GM18502 (cell line): Measurements from ENCODE around the gene CTNNA1.
A peak's percentile ranks its signal among the peaks of the same experiment; 100 is the strongest.
"Not testable (repeated sequence)": the region's sequence is repeated elsewhere in the genome, so short reads cannot be mapped to it uniquely, and the experiment has no call there.

Experiments used
- ATAC-seq: cut with Tn5 transposase; IDR thresholded peaks from one replicate; pipeline ENCODE4 v1.9.1; 2021; ENCODE audit warnings: mild to moderate bottlenecking; ENCODE audit not compliant: unreplicated experiment, poor library complexity

The CTNNA1 gene

GRCh38 chr5:138724470-138725146 lies 28.6 kb upstream of the CTNNA1 start:
- no peak for ATAC-seq

- ATAC-seq = no peak
Measured at GRCh38 chr5:138725153-138725817, 27.9 kb upstream of the CTNNA1 start.

- ATAC-seq = no peak
Measured at GRCh38 chr5:138725818-138726416, 27.3 kb upstream of the CTNNA1 start.

GRCh38 chr5:138726848-138727247 lies 26.4 kb upstream of the CTNNA1 start:
- no peak for ATAC-seq

GRCh38 chr5:138730496-138730895 lies 22.7 kb upstream of the CTNNA1 start:
- ATAC-seq = not testable (repeated sequence)

- ATAC-seq = no peak
Measured at GRCh38 chr5:138732466-138732865, 20.8 kb upstream of the CTNNA1 start.

GRCh38 chr5:138732933-138733332 lies 20.3 kb upstream of the CTNNA1 start:
- ATAC-seq = no peak

GRCh38 chr5:138733509-138733908 lies 19.7 kb upstream of the CTNNA1 start:
- ATAC-seq = no peak

- no peak for ATAC-seq
Measured at GRCh38 chr5:138736293-138736692, 16.9 kb upstream of the CTNNA1 start.

- no peak for ATAC-seq
Measured at GRCh38 chr5:138737494-138738265, 15.5 kb upstream of the CTNNA1 start.

- ATAC-seq = no peak
Measured at GRCh38 chr5:138738399-138738798, 14.8 kb upstream of the CTNNA1 start.

- no peak for ATAC-seq
Measured at GRCh38 chr5:138739938-138740337, 13.3 kb upstream of the CTNNA1 start.

GRCh38 chr5:138743484-138743883 lies 9.7 kb upstream of the CTNNA1 start:
- ATAC-seq = no peak

GRCh38 chr5:138745268-138745667 lies 8.0 kb upstream of the CTNNA1 start:
- ATAC-seq = no peak

- ATAC-seq = no peak
Measured at GRCh38 chr5:138748630-138749081, 4.6 kb upstream of the CTNNA1 start.

- not testable (repeated sequence) for ATAC-seq
Measured at GRCh38 chr5:138751344-138751743, 1.9 kb upstream of the CTNNA1 start.

- no peak for ATAC-seq
Measured at GRCh38 chr5:138752341-138752950, 779 bp upstream of the CTNNA1 start.

- peak; percentile 18 for ATAC-seq
Measured at GRCh38 chr5:138753794-138754698, 821 bp downstream of the CTNNA1 start.

- ATAC-seq = no peak
Measured at GRCh38 chr5:138754699-138755057, 1.5 kb downstream of the CTNNA1 start.
